HL-60 (cell line): ENCODE results near the gene TET3.

Source experiments
- POLR2AphosphoS5 ChIP-seq: IDR thresholded peaks from 2 replicates; pipeline ENCODE4 v1.6.1; 2012; ENCODE audit warnings: low read depth
- SPI1 ChIP-seq: IDR thresholded peaks from 2 replicates; pipeline ENCODE4 v1.6.1; 2012; ENCODE audit warnings: low read depth, mild to moderate bottlenecking, borderline replicate concordance
- TF ChIP-seq, protein P1 (sequence below): IDR thresholded peaks from one replicate; pipeline ENCODE4 v1.5.1; 2011; ENCODE audit warnings: low read length, control low read depth, inconsistent platforms; ENCODE audit not compliant: insufficient read depth
- TF ChIP-seq, protein P2 (sequence below): IDR thresholded peaks from 2 replicates; pipeline ENCODE4 v1.6.1; 2012; ENCODE audit warnings: low read depth; ENCODE audit not compliant: insufficient replicate concordance

DNA sequence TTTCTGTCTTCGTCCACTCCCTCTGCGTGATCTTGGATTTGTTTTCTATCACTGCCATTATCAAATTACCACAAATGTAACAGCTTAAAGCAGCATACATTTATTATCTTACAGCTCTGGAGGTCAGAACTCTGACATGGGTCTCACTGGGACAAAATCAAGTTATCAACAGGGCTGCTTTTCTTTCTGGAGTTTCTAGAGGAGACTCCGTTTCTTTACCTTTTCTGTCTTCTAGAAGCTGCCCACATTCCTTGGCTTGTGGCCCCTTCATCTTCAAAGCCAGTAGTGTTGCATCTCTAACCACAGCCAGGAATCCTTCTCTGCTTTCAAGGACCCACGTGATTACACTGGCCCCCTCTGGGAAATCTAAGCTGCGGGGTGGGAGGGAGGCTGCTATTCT is 21.9 kb upstream of the TET3 start:
- TF ChIP-seq, protein P1, sequence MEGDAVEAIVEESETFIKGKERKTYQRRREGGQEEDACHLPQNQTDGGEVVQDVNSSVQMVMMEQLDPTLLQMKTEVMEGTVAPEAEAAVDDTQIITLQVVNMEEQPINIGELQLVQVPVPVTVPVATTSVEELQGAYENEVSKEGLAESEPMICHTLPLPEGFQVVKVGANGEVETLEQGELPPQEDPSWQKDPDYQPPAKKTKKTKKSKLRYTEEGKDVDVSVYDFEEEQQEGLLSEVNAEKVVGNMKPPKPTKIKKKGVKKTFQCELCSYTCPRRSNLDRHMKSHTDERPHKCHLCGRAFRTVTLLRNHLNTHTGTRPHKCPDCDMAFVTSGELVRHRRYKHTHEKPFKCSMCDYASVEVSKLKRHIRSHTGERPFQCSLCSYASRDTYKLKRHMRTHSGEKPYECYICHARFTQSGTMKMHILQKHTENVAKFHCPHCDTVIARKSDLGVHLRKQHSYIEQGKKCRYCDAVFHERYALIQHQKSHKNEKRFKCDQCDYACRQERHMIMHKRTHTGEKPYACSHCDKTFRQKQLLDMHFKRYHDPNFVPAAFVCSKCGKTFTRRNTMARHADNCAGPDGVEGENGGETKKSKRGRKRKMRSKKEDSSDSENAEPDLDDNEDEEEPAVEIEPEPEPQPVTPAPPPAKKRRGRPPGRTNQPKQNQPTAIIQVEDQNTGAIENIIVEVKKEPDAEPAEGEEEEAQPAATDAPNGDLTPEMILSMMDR, result no peak
- no peak for TF ChIP-seq POLR2AphosphoS5
- TF ChIP-seq, protein P2, sequence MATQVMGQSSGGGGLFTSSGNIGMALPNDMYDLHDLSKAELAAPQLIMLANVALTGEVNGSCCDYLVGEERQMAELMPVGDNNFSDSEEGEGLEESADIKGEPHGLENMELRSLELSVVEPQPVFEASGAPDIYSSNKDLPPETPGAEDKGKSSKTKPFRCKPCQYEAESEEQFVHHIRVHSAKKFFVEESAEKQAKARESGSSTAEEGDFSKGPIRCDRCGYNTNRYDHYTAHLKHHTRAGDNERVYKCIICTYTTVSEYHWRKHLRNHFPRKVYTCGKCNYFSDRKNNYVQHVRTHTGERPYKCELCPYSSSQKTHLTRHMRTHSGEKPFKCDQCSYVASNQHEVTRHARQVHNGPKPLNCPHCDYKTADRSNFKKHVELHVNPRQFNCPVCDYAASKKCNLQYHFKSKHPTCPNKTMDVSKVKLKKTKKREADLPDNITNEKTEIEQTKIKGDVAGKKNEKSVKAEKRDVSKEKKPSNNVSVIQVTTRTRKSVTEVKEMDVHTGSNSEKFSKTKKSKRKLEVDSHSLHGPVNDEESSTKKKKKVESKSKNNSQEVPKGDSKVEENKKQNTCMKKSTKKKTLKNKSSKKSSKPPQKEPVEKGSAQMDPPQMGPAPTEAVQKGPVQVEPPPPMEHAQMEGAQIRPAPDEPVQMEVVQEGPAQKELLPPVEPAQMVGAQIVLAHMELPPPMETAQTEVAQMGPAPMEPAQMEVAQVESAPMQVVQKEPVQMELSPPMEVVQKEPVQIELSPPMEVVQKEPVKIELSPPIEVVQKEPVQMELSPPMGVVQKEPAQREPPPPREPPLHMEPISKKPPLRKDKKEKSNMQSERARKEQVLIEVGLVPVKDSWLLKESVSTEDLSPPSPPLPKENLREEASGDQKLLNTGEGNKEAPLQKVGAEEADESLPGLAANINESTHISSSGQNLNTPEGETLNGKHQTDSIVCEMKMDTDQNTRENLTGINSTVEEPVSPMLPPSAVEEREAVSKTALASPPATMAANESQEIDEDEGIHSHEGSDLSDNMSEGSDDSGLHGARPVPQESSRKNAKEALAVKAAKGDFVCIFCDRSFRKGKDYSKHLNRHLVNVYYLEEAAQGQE, result no peak
- no peak for TF ChIP-seq SPI1
